GM21737 (cell line): Measurements from ENCODE around the gene C1QTNF7.

Experiments used
- ATAC-seq: cut with Tn5 transposase; IDR thresholded peaks from one replicate; pipeline ENCODE4 v1.9.1; 2021; ENCODE audit warnings: mild to moderate bottlenecking, moderate library complexity; ENCODE audit not compliant: unreplicated experiment

Gene C1QTNF7

DNA sequence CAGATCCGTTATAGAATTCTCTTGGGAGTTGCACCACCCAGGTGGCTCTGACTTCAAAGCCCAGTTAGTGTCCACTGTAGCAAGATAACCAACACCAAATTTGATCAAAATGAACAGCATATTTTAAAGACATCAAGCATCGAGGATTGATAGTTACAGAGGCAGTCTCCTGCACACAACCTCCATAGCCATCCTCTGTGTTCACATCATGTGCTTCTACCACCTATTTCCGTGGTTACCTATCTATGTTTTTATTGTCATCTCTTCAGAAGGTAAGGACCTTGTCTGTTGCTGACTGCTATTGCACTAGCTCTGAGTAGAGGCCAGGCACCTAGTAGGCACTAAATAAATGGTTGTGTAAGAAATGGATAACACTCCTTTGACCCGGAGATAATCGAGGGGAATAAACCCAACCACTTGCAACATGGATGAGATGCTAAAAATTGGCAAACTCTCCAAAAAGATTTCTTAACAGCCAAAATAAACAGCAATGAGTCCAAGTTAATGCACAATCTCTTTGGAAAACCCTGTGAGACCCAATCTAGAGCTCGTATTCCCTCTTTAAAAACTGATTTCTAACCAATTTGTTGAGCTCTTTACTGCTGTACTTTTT is 14.7 kb upstream of the C1QTNF7 start:
- no peak for ATAC-seq

DNA sequence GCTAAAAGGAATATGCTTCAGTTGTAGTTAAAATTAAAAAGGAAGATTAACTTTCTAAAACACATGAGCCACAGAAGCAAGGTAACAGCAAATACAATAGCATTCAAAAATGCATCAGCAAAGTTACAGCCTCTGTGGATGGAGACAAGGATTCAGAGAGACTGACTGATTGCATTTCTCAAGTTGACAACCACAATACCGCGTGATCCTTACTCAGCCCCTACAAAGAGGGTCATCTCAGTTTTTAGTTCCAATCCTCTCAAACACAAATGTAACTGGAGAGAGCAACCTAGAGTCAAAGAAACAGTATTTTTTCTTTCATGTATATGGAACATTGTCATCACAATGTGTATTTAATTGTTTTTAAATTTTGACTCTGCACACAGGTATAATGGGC is 14.2 kb upstream of the C1QTNF7 start:
- no peak for ATAC-seq

DNA sequence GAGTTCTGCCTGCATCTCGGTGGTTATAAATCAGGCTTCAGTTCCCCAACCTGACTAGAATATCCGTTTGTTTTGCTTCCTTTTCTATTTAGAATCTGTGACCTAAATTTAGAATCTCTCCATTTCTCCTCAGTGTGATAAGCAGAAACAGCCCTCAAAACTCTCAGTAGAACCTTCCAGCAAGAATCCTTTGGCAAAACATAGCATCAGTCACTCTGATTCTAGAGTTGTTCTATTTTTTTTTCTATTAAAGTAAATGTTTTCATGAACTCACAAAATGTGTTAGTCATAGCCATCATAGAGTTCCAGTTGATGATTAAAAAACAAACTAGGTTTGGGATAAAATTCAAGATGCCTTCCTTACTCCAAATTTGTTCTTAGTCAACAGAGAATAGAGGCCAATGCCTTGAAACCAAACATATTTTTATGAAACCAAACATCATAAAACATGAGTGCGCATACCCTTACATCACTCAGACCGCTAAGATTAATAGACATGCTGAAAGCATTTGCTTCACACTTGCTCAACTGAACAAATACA is 13.2 kb upstream of the C1QTNF7 start:
- ATAC-seq = no peak

DNA sequence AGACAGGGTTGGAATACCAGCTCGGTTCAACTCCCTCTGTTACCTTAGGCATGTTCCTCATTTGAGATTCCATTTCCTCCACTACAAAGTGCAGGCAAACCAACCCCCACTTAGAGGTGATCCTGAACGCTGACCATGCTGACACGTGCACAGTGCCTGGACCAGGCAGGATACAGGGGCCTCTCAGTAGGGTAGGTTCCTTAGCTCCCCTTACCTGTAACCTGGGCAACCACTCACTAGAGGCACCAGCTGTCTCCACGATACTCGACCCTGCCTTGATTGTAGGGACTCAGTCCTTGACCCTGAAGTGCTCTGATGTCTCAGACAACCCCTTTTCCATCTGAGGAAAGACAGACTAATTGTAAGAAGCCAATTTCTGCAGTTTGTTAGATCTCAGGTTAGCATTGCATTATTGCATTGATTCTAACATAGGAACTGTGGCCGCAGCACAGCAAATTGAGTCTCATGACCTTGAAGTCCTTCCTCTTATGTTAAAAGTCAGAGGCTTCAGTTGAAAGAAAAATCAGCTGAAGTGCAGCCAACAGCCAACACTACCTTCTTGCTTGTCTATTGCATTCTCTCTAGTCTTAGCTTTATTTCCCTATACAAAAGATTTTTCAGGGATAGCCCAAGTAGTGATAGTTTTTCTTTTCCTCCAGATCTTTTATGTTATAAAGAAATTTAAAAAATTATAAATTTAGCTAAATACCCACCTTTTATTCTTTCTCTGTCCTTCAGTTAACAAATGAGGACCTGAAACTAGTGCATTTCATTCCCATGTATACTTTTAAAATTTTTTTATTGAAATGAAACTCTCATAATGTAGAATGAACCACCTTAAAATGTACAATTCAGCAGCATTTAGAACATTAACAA is 11.2 kb upstream of the C1QTNF7 start:
- no peak for ATAC-seq

DNA sequence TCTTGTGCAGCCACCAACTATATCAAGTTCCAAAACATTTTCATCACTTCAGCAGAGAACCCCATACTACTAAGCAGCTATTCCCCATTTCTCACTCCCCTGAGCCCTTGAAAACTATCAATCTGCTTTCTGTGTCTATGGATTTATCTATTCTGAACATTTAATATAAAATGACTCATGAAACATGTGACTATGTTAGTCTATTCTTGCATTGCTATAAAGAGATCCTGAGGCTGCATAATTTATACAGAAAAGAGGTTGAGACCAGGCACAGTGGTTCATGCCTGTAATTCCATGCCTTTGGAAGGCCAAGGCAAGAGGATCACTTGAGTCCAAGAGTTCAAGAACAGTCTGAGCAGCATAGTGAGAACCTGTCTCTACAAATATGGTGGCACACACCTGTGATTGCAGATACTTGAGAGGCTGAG is 10.6 kb upstream of the C1QTNF7 start:
- no peak for ATAC-seq

DNA sequence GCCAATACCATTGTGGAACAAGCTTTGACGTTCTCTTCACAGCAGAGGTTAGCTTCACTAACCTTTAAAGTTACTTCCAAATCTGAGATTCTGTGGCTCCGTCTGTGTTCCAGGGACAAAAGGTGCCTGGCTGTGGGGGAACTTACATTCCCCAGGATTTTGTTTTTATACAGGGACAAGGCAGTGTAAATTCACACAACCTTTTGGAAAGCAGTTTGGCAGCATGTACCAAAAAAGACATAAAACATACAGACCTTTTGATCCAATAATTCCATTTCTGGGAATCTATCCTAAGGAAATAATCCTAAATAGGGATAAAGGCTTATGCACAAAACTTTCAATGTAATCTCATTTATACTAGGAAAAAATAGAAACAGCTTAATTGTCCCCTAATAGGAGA is 8.9 kb upstream of the C1QTNF7 start:
- ATAC-seq = no peak

DNA sequence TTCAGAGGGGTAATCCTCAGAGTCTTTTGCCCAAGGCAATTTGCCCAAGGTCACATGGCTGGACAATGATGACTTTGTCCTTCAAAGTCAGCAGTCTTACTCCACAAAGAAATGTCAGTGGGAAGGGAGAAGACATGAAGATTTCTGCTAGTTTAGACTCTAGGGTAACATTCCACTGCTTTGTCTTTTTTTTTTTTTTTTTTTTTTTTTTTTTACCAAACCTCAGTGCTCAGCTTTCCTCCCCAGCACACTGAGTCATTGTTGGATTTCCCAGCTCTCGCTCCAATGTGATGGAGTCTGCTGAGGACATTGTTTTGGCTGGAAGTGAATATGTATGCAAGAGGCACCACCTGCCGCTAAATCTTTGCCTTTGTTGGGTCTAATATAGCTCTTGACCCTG is 7.2 kb upstream of the C1QTNF7 start:
- no peak for ATAC-seq

DNA sequence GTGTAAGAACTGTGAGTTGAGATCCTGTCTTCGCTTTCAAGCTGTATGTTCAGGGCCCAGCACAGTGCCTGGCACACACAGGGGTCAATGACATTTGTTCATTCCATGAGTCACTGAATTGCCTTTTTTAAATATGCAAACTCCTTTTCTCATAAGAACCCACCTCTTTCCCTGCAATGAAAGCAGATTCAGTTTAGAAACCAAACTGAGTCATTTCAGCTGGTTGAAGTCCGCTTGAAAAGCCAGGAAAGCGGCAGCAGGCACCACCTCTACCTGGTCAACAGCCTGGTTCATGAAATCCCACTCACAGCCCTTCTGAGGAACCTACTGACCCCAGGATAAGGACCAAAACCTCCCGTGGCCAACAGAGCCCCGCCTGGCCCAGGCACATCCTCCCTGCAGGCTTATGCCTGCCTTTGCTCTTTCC is 4.5 kb upstream of the C1QTNF7 start:
- ATAC-seq = no peak

DNA sequence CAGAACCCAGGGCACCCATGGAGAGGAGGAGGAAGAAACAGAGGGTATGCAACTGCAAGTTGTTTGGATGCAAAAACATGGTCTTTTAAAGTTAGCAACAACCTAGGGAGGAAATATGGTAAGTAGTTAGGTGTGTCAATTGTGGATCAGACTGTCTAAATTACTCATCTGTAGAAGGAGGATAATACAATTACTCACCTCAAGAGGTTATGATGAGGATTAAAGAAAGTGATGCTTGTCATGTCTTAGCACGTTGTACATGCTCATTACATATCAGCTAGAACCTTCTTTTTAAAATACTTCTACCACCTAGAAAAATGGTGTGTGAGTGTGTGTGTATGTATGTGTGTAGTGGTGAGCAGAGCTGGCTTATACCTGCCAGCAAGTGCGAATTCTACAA is 2.3 kb upstream of the C1QTNF7 start:
- no peak for ATAC-seq

DNA sequence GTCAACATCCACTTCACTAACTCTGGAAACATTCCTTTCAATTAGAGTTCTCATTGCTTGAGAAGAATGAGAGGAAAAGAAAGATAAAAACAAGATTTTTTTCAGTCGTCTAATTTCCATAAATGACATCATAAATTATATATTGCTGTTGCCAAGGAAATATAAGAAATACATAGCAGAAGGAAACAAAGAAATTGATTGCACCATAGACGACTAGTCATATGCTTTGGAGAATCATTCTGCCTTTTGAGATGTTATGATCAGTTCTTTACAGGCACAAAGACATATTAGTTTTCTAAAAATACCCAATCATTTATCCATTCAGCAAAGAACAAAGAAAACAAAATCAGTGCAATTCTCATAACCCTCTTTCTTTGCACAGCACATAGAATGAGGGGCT is 672 bp upstream of the C1QTNF7 start:
- ATAC-seq = no peak

DNA sequence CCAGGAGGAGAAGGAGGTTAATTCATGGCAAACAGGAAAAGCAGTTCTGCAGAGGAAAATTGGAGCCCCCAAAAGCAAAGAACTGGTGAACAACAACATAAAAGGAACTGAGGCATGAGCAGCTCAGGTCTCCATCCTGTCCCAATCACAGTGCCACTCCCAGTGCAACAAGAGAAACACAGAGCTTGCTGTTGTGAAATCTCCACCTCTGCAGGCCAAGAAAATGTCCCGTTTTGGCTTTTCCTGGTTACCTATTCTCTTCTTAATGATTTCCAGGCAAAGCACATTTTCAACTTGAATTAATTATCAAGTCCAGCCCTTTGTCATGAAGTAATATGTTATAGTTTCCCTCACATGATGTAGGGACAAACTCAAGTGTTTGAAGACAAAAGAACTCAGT is 778 bp downstream of the C1QTNF7 start:
- ATAC-seq = no peak

DNA sequence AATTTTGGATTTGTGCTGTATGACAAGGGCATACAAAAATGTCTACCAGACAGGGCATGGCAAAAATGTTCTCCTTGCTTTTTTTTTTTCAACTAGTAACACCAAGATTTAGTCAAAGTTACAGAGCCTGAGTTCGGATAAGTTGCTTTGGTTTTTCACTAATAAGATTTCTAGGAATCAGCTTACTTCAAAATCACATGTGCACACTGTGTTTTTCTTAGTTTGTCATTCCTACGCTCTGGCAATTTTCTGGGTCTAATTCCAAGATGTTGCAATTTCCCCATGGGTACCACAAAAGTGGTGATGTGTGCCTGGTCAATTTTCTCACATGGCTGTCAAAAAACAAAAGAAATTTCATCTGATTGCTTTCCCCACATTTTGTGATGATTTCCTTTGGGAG is 6.3 kb downstream of the C1QTNF7 start:
- no peak for ATAC-seq

DNA sequence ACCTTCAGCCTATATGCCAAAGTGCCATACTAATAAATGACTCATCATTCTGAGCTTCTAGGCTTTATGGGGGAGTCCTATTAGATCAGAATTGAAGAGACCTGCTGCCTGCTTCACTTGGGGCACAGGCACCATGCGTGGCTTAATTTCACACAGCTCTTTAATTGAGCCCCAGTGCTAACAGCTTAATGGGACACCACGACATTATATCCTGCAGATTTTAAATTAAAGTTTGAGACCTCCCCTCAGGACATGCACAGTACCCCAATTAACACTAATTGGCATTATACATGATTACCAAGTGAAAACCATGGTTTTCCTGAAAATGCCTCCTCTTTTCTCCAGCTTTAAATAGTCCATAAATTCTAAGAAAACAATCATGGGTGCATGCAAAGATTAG is 6.8 kb downstream of the C1QTNF7 start:
- no peak for ATAC-seq

DNA sequence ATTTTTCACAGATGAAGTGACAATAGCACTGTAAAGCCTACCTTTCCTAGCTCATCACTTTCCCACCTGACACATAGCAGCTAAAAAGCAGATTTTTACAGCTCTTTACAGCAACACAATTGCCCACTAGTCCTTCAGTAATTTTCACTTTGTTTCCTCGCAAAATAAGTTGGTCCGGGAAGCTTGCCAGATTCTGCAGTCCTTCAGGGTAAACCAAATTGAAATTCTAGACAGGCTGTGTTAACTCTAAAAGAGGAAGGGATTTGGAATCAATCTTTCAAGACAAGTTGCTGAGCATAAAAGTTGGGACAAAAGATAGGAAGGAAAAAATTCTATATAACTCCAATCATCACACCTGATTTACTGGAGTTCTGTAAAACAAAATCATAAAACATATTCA is 8.7 kb downstream of the C1QTNF7 start:
- ATAC-seq = no peak

DNA sequence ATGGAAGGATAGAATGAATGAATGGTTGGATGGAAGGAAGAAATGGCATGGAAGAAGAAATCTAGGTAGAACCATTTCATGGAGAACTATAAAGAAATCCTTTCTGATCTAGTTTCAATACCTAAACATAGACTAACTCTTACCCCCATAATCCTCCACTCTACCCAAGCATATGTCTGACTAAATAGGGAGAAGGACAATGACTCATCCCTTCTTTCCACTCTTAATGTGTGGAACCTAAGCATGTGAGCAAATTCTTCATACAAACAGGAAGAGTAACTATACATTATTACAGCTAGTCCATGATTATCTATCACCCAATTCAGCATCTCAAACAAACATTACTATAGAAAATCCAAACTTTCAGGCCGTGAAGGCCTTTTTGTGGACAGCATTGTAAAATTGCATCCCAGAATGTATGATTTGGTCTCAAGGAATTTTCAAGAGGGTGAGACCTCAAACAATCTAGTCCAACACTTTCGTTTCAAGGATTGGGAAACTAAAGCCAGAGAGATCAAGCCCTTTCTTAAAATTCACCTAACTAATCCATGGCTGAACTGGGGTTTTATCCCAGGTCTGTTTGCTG is 11.2 kb downstream of the C1QTNF7 start:
- ATAC-seq = no peak

DNA sequence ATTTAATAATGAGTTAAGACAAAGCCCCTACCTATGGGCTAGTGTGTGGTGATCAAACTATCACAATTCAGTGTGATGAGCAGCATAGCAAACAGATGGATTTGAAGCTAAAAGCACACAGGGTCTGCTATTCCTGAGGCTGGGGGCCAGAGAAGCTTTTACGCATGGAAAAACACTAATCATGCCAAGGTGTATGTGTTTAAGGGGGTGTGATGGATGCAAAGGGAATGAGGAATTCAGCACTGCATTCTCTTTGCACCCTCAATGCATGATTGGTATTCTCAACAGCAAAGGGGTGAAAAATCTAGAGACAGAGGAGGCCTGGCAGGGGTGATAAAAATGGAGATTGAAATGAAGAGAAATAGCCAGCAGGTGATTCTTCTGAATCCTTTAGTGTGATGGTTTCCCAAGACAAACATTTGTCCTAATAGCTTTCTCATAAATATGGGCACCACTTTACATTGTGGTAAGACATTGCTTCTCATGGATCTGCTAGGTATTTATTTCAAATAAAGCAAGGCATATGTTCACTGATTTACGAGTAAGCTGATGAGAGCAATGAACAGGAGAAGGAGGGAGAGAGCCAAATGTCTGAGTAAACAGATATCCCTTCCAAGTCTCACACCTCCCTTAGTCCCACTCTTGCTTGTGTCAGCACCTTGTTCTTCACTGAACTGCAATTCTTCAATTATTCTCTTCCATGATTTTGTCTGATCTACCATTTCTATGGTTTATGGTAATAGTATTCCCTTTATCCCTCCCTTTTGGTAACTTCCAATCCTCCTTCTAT is 15.7 kb downstream of the C1QTNF7 start:
- no peak for ATAC-seq

DNA sequence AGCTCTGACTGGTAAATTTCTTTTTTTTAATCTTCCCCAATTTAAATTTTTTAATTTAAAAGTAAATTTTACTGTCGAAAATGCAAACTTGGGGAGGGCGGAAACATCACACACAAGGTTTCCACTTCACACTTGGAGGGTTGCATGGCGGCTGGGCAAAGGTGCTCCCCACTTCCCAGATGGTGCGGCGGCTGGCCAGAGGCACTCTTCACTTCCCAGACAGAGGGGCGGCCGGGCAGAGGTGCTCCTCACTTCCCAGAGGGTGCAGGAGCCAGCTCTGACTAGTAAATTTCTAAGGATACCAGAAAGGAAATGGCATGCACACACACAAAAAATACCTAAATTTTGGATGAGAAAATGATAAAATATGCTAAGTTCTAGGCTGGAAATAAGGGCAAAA is 16.4 kb downstream of the C1QTNF7 start:
- ATAC-seq = no peak

DNA sequence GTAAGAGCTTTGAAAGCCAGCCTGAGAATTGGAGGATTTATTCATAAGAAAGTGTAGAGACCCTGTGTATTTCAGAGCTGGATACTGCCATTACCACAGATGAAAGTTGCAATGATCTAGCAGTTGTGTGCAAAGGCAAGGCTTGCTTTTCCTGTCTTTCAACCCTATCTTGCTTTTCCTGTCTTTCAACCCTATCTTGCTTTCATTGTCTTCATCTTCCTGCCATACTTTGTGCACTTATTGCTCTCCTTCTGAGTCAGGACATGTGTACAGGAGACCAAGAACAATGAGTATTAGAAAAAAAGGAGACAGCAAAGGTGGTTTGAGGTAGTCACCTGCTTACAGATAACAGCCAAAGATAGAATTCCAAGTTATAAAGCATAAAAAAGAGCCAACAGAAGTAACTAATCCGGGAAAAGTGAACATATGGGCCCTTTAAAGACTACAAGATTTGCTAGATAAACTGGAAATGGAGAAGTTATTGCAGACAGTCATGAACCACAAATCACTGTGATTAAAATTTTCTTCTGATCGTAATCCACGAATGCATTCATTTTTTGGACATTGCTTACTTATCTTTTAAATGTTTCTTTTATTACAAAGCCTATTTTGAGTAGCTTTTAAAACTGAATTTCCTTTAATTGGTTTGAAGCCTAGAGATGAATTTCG is 17.2 kb downstream of the C1QTNF7 start:
- ATAC-seq = no peak

DNA sequence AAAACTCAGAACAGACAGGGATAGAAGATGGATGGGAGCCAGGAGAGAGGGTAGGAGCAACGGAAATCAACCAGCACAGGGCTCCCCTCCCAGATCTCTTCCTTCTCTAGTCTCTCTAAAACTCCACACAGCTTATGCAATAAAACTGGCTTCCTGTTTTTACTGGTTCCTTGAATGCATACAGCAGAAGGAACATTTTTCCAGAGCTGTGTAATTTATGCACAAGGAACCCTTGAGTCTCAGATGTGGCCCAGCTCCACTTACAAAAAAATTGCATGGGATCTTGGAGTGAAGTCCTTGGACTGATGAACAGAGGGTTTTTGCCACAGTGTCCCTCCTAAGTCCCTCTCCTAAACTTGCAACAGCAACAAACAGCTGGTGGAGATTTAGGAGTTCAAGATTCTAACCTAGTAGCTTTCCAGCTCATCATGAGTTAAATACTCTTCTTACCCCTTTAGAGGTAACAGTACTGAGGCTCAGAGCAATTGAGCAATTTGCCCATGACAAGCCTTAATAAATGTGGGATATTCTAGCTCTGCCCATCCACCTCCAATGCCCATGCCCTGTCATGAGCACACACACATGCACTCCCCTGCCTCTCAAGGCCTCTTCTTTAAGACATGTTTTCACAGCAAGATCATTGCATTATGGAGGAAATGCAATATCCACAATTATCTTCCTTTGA is 23.5 kb downstream of the C1QTNF7 start:
- ATAC-seq = no peak
